Suprapubic skin (tissue), 4 donors: ENCODE results near the gene GEN1.

ENCODE experiments used
- CTCF ChIP-seq, 2 donors: fragments of 200-600 bp in 1 of 2; fragments of 450-650 bp in 1 of 2; sonication (generic) in 1 of 2; IDR thresholded peaks; one replicate each; pipeline ENCODE4 v1.5.1; 2016 to 2019; ENCODE audit warnings: antibody characterized with exemption in 2 of 2, mild to moderate bottlenecking in 1 of 2, moderate library complexity in 1 of 2
- EP300 ChIP-seq: sonication (generic); formaldehyde crosslinking; IDR thresholded peaks from one replicate; pipeline ENCODE4 v1.6.1; 2017; ENCODE audit warnings: antibody characterized with exemption
- POLR2A ChIP-seq, 2 donors: fragments of 450-650 bp; IDR thresholded peaks; one replicate each; pipeline ENCODE4 v1.6.1; 2017; ENCODE audit warnings: antibody characterized with exemption in 2 of 2, mild to moderate bottlenecking in 2 of 2, moderate library complexity in 2 of 2
- POLR2AphosphoS5 ChIP-seq, 3 donors: sonication (generic); formaldehyde crosslinking; IDR thresholded peaks; one replicate each; pipeline ENCODE4 v1.6.1; 2017; ENCODE audit warnings: antibody characterized with exemption in 3 of 3

- TF ChIP-seq CTCF (IDR thresholded peaks at IDR 0.05) (no peak), POLR2AphosphoS5 (IDR thresholded peaks at IDR 0.05) (no peak), POLR2A (IDR thresholded peaks at IDR 0.05) (no peak), EP300 (no peak)
Observed at GRCh38 chr2:17728210-17728609, 25.7 kb upstream of the GEN1 start.
